ENCODE measurements around the gene LEF1.

DNA sequence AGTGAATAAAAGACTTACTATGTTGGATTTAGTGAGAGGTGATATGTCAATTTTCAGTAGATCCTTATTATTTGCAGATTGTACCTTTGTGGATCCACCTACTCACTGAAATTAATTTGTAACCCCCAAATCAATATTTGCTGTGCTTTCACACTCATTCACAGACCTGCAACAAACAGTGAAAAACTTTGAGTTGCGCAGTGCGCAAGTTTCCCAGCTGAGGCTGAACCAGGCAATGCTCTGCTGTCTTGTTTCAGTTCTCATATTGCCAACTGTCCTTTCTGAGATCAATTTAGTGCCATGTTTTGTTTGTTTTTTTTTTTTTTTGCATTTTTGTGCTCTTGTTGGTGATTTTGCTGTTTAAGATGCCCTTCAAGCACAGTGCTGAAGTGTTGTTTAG, 40.8 kb upstream of the LEF1 start:
- TF ChIP-seq, protein P1, sequence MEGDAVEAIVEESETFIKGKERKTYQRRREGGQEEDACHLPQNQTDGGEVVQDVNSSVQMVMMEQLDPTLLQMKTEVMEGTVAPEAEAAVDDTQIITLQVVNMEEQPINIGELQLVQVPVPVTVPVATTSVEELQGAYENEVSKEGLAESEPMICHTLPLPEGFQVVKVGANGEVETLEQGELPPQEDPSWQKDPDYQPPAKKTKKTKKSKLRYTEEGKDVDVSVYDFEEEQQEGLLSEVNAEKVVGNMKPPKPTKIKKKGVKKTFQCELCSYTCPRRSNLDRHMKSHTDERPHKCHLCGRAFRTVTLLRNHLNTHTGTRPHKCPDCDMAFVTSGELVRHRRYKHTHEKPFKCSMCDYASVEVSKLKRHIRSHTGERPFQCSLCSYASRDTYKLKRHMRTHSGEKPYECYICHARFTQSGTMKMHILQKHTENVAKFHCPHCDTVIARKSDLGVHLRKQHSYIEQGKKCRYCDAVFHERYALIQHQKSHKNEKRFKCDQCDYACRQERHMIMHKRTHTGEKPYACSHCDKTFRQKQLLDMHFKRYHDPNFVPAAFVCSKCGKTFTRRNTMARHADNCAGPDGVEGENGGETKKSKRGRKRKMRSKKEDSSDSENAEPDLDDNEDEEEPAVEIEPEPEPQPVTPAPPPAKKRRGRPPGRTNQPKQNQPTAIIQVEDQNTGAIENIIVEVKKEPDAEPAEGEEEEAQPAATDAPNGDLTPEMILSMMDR (conservative IDR thresholded peaks at IDR 0.05): no peak
- TF ChIP-seq EZH2 (IDR thresholded peaks at IDR 0.05; ENCODE audit: low read depth): no peak
